Inflammatory macrophage treated with lipopolysaccharide for 1 hour (primary cell): Measurements from ENCODE around the gene MFNG.

Experiments used
- DNase-seq, 2 donors: peaks; one replicate each; pipeline ENCODE4 v3.0.0-alpha.2; 2020 to 2022

The MFNG gene

GRCh38 chr22:37443977-37444376 lies 42.2 kb downstream of the MFNG start:
- no peak for DNase-seq

- no peak for DNase-seq
These were observed 43.1 kb downstream of the MFNG start for GRCh38 chr22:37443086-37443485.

- peak; percentile 40 to 50 for DNase-seq
These were observed 43.6 kb downstream of the MFNG start for GRCh38 chr22:37442537-37442936.

- no peak for DNase-seq
These were observed 44.0 kb downstream of the MFNG start for GRCh38 chr22:37442135-37442534.

GRCh38 chr22:37440875-37441274 lies 45.3 kb downstream of the MFNG start:
- no peak for DNase-seq

DNA sequence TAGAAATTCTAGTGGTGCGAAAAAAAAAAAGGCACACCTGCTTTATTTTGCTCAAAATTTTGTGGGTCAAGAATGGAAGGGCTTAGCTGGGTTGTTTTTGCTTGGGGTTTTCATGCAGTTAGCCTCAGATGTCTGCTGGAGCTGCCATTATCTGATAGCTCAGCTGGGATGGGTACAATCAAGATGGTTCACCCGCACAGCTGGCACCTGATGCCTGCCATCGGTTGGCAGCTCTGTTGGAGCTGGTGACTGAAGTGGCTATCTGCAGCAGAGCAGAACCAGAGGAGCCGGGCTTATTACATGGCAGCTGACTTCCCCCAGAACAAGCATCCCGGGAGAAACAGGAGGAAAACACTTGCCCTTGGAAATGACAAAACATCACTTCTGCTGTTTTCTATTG lies 46.8 kb downstream of the MFNG start:
- DNase-seq = no peak

GRCh38 chr22:37435970-37436603 lies 50.1 kb downstream of the MFNG start:
- no peak for DNase-seq

GRCh38 chr22:37433786-37434185 lies 52.4 kb downstream of the MFNG start:
- DNase-seq = no peak

- no peak for DNase-seq
These were observed 53.5 kb downstream of the MFNG start for GRCh38 chr22:37432708-37433054.

- peak; percentile 46 to 62 for DNase-seq
These were observed 54.1 kb downstream of the MFNG start for GRCh38 chr22:37431801-37432707.

DNA sequence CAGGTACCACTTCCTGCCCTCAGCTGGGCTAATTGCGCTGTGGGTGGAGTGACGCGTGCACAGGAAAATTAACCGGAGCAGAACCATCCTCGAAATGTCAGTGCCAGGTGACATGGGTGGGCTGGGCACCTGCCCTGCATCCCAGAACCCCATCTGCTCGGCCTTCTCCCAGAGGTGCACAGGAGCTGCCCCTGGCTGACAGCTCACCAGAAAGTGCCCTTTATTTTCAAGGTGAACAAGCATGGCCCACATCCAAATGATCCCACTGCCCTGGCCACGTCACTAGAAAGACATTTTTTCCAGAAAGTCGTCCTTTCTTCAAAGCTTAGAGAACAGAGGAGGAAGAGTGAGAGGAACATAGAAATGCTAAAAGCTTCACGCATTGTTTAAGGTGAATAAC lies 54.8 kb downstream of the MFNG start:
- no peak for DNase-seq

GRCh38 chr22:37430941-37431340 lies 55.2 kb downstream of the MFNG start:
- no peak for DNase-seq

GRCh38 chr22:37428649-37429586 lies 57.3 kb downstream of the MFNG start:
- DNase-seq = peak in 1 of 2 donors; percentile 68

GRCh38 chr22:37427711-37428635 lies 58.2 kb downstream of the MFNG start:
- no peak for DNase-seq

GRCh38 chr22:37427135-37427710 lies 59.0 kb downstream of the MFNG start, which contains the start of gene ELFN2:
Gene ELFN2 (minus strand): TSS chr22:37427479. CDS start chr22:37375534, 51,945 bp downstream.
- no peak for DNase-seq

DNA sequence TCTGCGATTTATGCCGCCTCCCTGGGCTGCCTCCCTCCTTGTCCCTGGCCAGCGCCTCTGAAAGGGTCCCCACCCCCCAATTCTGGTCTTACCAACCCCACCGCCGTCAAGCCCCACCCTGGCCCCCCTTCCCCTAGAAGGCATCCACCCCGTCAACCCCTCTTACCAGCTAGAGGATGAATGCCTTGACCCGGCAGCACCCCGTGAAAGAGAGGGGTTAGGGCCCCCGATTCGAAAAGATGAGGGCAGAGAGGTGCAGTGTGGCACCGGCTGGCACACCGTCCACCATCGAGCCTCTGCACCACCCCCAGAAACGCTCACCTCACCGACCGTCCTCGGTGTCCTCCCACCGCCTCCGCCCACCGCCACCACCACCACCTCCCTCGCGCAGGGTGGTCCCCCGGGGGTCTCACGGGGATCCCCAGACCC lies 59.5 kb downstream of the MFNG start:
- no peak for DNase-seq

DNA sequence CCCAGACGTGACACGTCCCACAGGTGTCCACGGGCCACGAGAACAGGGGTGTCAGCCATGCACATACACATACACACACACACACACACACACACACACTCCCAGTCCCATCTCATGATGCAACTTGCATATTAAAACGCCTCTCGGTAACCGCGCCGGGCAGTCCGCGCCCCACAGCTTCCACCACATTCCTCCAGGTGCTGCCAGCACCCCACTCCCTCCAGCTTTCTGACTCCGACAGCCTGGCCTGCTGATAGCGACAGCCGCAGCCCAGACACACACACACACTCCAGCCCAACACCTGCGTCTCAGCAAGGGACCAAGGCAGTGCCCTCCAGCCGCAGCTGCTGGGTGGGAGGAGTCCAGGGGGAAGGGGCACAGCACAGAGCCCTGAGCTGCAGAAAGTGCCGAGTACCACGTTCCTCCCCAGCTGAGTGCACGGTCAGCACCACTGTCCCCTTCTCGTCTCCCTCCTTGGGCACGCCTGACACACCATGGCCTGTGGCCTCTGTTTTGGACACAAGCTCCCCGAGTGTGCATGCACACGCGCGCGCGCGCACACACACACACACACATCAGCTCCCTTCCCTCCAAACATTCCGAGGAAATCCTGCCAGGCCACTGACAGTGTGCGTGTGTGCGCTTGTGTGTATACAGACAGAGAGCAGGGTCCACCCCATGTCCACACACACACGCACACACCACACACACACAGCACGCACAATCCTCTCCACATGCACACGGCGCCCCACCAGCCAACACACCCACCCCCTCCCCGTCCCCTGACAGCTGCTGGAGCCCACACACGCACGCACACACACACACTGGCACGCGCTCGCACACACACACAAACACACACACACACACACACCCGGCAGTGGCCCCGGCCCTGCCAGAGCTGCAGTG lies 60.1 kb downstream of the MFNG start:
- no peak for DNase-seq

- DNase-seq = no peak
These were observed 60.8 kb downstream of the MFNG start for GRCh38 chr22:37425369-37425768.

- DNase-seq = no peak
These were observed 62.9 kb downstream of the MFNG start for GRCh38 chr22:37423283-37423682.

DNA sequence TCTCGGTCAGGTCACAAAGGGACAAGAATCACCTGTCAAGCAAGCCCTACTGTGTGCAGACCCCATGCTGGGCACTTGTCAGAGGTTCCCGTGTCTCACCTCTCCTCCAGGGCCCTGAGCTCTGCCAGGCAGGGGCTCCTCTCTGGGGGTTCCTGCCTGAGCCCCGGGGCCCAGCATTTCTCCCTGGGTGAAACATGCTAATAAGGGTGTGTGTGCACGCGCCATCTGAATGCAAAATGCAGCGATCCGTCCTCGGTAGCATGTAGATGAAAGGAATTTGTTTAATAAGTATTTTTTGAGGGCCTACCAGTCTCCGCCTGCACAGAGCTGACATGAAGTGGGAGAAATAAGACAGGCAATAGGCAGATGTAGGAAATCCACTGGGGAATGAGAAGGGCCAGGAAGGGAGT lies 64.7 kb downstream of the MFNG start:
- no peak for DNase-seq
